ENCODE measurements around the gene OR2F1.

OR2F1 gene, protein sequence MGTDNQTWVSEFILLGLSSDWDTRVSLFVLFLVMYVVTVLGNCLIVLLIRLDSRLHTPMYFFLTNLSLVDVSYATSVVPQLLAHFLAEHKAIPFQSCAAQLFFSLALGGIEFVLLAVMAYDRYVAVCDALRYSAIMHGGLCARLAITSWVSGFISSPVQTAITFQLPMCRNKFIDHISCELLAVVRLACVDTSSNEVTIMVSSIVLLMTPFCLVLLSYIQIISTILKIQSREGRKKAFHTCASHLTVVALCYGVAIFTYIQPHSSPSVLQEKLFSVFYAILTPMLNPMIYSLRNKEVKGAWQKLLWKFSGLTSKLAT

DNA sequence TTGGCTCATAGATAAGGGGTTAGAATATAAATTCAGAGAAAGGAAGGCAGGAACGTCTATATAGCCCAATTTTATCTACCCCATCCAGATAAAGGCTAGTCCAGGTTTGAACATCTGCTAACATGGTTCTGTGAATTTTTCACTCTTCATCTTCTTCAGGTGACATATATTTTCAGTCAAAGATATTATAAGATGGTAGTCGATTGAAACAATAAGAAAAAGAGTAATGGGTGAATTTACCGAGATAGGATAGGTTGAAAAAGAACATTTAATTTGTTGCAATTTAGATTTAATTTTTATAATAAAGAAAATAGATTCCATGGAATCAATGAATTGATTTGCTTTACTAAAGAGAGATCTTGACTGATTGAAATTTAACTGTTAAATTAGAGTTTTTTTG lies at the start of gene OR2F1:
OR2F1 (plus strand) TSS at position 301 of the 400 bp plus-strand sequence. CDS start 5,127 bp downstream, outside the sequence.
- no peak for DNase-seq

- no peak for DNase-seq
These were observed 49.1 kb upstream of the OR2F1 start for GRCh38 chr7:143905509-143905908.

DNA sequence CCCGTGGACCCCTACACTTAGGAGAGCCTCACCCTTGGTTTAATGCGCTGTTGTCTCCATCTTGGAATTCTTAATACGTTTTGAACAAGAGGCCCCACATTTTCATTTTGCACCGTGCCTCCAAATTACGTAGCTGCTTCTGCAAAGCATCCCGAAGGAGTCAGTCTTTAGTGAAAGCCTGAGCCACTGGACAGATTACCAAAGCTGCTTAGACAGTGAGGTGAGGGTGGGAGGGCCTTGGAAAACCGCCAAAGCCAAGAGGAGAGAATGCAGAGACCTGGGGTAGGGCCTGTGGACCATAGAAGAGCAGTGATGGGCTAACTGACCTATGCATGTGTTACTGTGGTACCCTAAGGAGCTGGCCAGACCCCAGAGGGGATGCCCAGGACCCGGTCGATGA lies 48.5 kb upstream of the OR2F1 start:
- DNase-seq: no peak

DNA sequence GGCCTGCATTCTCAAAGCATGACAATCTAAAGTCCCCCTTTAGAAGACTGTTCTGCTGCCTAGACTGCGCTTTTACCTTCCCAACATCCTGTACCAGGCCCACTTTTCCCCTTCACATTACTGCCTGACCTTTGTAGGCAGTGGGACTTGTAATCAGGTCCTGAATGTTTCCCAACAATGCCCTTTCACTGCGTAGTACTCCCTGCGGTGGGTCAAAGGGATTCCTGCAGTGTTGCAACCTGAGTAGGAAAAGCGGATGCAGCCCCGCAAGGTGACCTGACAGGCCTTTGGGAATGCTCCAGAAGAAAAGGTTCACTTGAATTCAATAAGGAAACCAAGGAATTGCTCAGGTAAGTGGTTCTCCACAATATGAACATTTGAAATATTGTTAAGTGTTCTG lies 47.7 kb upstream of the OR2F1 start:
- DNase-seq: no peak

GRCh38 chr7:143908120-143908519 lies 46.5 kb upstream of the OR2F1 start:
- no peak for DNase-seq

DNA sequence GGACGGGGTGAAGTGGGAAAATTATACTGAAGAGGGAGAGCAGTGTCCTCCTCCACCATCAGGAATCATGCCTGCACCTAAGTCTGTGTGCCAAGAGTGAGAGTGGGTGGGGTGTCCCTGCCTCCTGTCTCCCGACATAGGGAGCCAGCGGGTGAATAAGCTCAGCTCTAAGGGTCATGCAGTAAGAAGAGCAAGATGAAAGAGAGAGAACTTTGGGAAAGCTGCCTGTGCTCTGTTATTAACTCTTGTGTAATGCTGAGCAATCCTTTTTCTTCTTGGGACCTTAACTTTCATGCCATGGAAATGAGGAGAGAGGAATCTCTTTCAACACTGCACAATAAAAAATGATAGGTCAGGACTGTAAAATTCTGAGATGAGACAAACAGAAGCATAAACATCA lies 44.8 kb upstream of the OR2F1 start:
- DNase-seq: no peak

- DNase-seq: no peak
These were observed 44.0 kb upstream of the OR2F1 start for GRCh38 chr7:143910473-143911248.

GRCh38 chr7:143913945-143914615 lies 40.6 kb upstream of the OR2F1 start:
- DNase-seq: no peak

DNA sequence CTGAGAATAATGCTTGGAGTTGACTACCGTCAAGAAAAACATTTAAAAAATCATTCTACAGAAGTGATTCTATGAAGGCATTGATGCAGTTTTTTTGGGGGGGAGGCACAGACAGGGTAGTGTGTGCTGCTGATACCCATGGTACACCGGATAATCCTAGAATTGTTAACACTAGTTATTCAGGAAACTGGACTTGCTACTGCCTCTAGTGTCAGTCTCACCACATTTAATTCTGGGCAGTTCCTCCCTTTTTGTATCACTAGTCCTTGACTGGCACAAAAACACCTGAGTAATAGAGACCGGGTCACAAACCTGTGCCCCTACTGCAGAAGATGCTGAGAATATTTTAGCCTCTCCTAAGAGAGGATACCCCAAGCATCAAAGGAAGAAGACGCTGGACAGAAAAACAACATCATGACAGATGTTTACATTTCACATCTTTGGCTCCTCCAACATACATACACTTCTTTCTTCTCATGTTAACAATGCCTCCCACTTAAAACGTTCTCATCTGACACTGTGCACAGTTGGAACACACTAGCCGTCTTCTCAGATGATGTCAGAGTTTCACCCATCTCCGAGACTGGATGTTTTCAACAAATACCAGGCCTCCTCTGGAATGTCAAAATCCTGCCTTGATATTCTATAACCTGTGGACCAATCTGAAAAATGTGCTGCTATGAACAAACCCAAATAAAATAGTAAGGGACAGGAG lies 39.5 kb upstream of the OR2F1 start:
- no peak for DNase-seq

GRCh38 chr7:143924851-143925250 lies 29.8 kb upstream of the OR2F1 start:
- DNase-seq: no peak

GRCh38 chr7:143929224-143929920 lies 25.3 kb upstream of the OR2F1 start:
- DNase-seq: no peak

- DNase-seq: no peak
These were observed 22.9 kb upstream of the OR2F1 start for GRCh38 chr7:143931739-143932138.

- no peak for DNase-seq
These were observed 19.9 kb upstream of the OR2F1 start, which contains the start of gene OR2F2 for GRCh38 chr7:143934526-143935325. TSS of gene OR2F2 (plus strand) at chr7:143935233. CDS start at chr7:143935233, 0 bp downstream.

- no peak for DNase-seq
These were observed 18.3 kb upstream of the OR2F1 start for GRCh38 chr7:143936087-143937009.

GRCh38 chr7:143938379-143939243 lies 16.0 kb upstream of the OR2F1 start:
- no peak for DNase-seq

- DNase-seq: no peak
These were observed 9.2 kb upstream of the OR2F1 start for GRCh38 chr7:143945423-143945822.

DNA sequence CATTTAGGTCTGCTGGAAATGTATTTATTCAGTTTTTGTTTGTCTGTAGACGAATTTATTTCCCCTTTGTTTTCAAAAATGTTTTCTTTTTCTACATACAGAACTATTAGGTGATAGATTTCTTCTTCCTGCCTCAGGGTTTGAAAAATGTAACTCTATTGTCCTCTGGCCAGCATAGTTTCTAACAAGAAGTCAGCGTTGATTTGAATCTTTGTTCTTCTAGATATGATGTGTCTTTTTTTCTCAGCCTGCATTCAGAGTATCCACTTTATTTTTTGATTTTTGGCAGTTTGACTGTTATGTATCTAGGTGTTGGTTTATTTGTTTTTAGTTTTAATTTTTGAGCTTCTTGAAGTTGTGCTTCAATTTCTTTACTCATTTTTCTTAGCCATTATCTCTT lies 7.5 kb upstream of the OR2F1 start:
- no peak for DNase-seq

GRCh38 chr7:143948733-143949132 lies 5.9 kb upstream of the OR2F1 start:
- DNase-seq: no peak

- no peak for DNase-seq
These were observed 1.2 kb upstream of the OR2F1 start for GRCh38 chr7:143953421-143953820.
